Activated T-helper 9 cell treated with anti-CD3 and anti-CD28 coated beads, Interleukin-2, amount 50 U/mL, for 16 hours (primary cell): ENCODE data around the gene TDRD12.

Experiments used
- DNase-seq: peaks from one replicate; pipeline ENCODE4 v3.0.0-alpha.2; 2020; ENCODE audit warnings: low read depth

Gene TDRD12, protein sequence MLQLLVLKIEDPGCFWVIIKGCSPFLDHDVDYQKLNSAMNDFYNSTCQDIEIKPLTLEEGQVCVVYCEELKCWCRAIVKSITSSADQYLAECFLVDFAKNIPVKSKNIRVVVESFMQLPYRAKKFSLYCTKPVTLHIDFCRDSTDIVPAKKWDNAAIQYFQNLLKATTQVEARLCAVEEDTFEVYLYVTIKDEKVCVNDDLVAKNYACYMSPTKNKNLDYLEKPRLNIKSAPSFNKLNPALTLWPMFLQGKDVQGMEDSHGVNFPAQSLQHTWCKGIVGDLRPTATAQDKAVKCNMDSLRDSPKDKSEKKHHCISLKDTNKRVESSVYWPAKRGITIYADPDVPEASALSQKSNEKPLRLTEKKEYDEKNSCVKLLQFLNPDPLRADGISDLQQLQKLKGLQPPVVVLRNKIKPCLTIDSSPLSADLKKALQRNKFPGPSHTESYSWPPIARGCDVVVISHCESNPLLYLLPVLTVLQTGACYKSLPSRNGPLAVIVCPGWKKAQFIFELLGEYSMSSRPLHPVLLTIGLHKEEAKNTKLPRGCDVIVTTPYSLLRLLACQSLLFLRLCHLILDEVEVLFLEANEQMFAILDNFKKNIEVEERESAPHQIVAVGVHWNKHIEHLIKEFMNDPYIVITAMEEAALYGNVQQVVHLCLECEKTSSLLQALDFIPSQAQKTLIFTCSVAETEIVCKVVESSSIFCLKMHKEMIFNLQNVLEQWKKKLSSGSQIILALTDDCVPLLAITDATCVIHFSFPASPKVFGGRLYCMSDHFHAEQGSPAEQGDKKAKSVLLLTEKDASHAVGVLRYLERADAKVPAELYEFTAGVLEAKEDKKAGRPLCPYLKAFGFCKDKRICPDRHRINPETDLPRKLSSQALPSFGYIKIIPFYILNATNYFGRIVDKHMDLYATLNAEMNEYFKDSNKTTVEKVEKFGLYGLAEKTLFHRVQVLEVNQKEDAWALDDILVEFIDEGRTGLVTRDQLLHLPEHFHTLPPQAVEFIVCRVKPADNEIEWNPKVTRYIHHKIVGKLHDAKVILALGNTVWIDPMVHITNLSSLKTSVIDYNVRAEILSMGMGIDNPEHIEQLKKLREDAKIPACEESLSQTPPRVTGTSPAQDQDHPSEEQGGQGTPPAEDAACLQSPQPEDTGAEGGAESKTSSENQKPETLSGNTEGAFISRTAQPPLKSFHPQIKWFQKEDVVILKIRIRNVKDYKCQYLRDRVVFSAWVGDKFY (N-terminal part only)

DNA sequence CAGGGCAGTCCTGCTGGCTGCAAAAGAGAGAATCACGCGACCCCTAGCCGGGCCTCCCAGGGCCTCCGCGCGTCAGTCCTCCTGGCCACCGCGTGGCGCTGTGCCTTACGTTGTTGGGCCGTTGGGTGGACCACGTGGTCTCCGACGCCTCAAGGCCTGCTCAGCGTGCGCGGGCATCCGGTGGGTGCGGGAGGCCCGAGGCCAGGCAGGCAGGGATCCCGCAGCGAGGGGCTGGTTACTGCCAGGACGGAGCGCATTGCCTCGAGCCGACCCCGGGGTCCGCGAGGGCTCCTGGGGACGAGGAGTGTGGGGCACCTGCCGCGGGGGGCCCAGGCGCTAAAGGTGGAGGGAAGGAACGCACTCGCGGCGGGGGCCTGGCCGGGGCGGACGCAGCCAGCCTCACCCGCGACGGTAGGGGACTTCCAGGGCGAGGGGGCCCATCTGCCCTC is at the start of gene TDRD12:
Gene TDRD12 (plus strand): TSS at position 157 of the 449 bp plus-strand sequence. CDS start 306 bp downstream, outside the sequence.
- DNase-seq = no peak

DNA sequence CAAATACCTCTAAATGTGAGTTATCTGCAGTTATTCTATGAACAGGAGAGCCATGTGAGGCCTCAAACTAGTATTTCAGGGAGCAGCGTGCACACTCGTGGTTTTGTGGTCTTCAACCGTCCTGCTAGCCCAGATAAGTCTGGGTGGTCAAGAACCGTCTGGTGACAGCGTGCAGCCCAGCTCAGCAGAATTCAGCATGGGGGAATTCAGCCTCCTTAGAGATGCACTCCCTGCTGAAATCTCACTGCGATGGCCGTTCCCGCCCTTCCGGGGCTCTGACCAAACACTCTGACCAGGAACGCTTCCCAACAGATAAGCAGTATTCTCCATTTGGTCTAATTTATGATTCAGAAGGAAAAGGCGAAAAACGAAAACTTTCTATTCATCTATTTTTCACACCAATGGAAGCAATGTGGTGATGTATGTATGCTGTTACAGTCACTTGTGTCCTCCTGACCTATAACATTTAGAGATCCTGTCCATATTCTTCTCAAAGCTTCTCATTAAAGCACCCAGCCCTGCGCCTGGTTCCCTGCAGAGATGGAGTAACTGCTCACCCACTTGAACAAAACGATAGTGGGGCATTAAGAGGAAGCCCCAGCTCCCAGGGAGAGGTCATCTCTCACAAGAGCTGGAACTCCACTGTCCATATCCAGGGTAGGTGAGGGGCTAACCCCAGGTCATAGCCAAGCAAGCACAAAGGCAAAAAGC is 47.5 kb upstream of the TDRD12 start:
- DNase-seq = no peak

DNA sequence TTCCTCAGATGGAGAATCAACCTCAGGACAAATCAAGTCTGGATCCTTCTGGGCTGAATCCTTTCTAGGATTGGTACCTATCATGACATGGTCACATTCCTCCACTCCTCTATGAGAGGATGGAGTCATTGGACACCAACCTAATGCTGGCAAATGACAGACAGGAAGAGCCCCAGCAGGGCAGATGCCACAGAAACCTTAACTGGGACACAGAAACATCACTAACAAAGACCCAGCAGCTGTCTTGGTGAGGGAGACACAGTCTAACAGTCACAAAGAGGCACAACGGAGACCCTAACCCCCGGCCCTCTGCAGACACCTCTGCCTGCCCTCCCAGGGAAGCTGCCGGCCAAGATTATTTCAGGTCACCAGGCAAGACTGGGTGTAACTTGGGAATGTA is 46.7 kb upstream of the TDRD12 start:
- DNase-seq = no peak

DNA sequence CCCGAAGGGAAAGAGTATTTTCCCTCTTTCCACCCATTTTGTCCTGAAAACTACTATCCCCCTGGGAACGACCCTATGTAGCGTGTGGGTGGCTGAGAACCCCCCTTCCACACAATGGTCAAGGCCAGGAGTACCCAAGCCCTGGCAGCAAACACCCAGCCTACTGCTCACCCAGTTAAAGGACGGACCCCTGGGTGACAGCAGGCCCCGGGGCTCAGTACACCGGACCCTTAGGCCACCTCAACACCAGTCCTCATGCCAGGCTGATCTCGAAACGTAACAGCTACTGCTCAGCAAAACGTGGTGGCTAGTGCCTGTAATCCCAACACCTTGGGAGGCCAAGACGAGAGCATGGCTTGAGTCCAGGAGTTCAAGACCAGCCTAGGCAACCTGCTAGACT is 46.0 kb upstream of the TDRD12 start:
- no peak for DNase-seq

DNA sequence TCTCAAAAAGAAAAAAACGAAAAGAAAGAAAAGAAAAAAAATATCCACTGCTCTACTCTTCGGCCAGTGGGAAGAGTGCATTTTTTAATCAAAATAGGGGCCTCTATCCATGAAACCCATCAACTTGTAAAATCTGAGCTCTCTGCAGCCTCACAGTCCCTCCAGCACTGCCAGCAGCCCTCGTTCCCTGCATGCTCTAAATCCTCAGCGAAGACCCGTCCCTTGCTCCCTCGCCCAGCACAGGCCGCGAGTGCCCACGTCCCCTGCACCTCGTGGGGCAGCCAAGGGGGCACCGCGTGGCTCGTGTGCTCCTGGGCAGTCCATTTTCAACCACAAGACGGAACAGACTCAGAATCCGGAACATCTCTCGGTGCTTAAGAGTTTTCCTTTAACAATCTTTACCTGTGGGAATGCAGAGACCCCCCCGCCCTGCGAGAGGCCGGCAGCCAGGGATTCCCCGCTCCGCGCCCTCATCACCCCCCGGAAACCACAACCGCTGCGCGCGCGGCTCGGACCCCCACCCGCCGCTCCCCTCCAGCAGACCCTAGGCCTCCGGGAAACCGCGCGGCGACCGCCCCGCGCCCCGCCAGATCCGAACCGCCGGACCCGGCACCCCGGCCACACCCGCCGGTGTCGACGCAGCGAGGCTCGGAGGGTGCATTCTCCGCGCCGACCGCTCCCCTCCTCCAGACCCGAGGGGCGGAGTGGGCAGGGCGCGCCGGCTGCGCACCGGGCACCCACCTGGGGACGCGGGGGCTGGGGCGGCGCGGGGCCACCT is 45.2 kb upstream of the TDRD12 start:
- peak; percentile 12 for DNase-seq

DNA sequence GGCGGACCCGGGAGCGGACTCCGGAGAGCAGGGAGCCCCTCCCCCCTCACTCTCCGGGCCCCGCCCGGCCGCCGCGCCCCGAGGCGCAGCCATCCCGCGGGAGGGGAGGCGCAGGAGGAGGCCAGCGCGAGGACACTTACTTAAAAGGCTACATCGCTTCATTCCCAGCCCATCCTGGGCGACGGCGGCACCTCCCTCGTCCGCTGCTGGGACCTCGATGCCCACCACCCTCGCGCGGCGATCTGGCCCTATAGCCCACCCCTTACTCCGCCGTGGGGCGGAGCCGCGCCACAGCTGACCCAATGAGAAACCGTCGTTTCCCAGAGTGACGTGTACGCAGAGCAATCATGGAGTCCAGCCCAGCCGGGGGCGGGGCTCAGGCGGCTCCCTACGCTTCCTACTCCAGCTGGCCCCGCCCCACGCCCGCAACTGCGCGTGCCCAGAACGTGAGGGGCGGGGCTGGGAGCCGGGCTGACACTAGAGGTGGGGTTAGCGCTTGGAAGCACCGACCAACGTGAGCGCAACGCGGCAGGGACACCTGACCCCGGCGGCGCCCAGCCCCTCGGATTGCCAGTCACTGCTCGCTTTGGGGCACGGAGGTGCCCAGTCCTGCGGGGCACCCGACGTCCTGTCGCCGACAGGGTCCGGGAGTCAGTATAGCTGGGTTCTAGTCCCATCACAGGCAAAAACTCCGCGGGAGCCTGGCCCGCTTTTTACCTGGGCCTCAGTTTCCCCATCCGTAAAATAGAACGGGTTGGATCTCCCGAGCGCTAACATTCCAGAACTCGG is 44.4 kb upstream of the TDRD12 start, which contains the start of gene ANKRD27:
Gene ANKRD27 (minus strand): TSS at position 250 of the 789 bp plus-strand sequence. CDS start 16,165 bp downstream, outside the sequence.
- DNase-seq = peak; percentile 97

DNA sequence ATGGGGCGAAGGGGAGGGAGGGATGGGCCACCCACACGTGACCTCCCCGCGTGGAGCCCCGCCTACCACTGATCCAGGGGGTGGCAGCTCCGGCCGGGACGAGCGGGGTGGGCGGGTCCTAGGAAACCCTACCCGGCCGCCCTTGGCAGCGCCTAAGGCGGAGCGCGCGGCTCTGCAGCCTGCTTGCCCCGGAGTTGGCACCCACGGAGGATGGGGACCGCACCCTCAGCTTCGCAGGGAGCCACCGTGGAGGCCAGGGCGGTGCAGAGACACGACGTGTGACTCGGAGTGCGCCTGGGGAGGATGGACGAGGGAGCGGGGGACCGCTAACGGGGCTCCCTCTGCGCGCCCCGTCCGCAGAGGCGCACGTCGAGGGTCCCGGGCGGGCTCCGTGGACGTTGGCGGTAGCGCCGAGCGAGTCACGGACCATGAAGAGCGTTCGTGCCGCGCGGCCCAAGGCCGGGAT is 43.8 kb upstream of the TDRD12 start, which contains the start of gene RGS9BP:
Gene RGS9BP (plus strand): TSS at position 129 of the 466 bp plus-strand sequence. CDS start 416 bp downstream, outside the sequence.
- DNase-seq = peak; percentile 47

DNA sequence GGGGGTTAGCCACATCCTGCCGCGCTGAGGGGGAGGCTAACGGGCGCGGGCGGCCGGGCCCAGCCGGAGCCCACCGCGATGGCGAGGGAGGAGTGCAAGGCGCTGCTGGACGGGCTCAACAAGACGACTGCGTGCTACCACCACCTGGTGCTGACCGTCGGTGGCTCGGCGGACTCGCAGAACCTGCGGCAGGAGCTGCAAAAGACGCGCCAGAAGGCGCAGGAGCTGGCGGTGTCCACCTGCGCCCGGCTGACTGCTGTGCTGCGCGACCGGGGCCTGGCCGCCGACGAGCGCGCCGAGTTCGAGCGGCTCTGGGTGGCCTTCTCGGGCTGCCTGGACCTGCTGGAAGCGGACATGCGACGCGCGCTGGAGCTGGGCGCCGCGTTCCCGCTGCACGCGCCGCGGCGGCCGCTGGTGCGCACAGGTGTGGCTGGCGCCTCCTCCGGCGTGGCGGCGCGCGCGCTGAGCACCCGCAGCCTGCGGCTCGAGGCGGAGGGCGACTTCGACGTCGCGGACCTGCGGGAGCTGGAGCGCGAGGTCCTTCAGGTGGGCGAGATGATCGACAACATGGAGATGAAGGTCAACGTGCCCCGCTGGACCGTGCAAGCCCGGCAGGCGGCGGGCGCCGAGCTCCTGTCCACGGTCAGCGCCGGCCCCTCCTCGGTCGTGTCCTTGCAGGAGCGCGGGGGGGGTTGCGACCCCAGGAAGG is 43.2 kb upstream of the TDRD12 start:
- no peak for DNase-seq

DNA sequence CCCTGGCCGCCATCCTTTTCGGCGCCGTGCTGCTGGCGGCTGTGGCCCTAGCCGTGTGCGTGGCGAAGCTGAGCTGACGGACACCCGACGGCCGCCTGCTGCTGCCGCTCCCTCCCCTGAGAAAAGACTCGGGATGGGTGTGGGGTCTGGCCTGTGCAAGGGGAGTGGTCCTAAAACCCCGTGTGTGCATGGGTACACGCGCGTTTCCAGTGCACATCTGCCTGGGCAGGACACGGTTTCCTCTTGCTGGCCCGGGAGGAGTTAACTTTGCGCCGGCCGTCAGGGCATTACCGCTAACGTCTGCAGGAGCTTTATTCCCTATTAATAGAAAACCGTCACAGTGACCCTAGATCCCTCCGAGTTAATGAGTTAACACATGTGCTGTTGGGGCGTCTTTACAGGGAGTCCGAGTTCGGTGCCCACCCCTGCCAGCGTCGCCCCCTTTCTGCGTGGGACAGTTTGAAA is 42.6 kb upstream of the TDRD12 start:
- no peak for DNase-seq

DNA sequence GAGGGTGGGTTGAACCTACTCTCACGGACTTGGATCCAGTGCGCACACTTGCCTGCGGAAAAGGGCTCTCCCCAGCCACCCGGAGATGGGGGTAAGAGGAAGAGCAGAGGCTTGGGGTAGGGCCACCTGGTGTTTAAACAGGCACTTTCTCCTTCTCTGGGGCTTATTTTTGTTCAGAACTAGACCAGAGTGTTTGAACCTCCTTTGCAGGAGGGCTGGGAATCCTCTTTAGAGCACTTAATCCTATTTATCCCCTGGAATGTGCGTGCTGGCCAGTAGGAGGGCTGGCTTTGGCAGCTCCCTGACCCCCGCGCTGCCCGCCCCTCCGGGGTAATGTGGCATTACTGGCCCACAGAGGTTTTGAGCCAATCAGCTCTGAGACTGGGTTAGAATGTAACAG is 41.9 kb upstream of the TDRD12 start:
- DNase-seq = no peak

DNA sequence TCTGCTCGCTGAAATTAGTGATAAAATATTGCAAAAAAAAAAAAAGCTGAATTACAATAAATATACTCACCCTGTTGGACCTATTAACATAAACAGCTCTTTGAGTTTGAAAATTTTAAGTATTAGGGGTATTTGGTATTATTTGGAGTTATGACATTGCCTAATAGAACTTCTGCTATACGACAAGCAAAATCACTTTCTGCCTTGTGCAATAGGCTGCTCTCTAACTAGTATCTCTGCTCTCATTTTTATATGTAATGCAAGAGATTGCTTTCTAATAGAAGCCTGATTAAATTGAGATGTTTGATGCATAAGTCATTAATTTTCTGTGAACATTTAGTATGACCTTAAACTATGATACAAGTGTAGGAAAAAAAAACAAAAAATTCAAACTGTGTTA is 38.6 kb upstream of the TDRD12 start:
- no peak for DNase-seq

DNA sequence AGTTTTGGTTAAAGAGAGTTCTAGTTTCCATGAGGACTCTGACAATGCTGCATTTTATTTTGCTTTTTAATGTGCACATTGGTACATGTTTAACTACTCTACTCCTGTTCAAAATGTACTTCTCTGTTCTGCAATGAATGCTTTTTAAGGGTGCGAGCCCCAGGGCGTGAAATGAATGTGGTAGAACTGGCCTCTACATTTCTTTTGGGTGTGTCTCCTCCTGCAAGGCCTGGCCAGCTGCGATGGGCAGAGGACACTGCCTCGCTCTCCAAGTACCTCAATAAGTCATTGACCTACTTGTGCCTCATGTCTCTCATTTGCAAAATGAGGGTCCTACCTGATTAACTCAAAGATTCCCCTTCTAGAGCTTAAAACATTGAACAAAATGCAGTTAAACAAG is 37.2 kb upstream of the TDRD12 start:
- DNase-seq = no peak

DNA sequence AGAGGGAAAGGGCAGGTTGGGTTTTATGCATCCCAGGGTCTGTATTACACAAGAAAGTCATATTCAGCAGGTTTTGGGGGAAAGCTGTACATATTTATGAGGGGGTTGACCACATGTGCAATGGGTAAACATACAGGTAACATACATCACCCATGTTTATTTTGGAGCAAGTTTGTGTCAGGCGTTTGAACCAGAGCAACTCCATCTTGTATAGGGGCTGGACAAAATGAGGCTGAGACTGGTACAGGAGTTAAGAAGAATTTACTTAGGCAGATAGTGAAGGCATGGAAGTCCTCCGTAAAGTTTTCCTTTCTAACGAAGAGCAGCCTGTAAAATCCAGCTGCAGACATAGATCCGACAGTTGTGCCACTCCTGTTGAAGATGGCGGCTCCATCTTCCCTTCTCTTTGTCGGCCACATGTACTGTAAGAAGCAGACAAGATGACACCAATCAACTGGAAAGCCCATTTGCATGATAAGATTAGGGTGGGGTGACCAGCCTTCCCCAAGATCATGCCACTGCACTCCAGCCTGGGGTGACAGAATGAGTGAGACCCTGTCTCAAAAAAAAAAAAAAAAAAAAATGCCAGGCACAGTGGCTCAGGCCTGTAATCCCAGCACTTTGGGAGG is 32.6 kb upstream of the TDRD12 start:
- no peak for DNase-seq

DNA sequence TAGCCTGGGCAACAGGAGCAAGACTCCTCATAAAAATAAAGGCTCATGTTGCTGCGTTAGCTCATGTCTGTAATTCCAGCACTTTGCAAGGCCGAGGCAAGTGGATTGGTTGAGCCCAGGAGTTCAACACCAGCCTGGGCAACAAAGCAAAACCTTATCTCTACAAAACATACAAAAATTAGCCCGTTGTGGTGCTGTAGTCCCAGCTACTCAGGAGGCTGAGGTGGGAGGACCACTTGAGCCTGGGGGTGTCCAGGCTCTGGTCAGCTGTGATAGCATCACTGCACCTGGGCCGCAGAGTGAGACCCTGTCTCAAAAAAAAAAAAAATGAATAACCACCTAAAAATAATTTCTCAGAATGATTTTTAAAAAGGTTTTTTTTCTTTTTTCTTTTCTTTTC is 31.9 kb upstream of the TDRD12 start:
- no peak for DNase-seq

DNA sequence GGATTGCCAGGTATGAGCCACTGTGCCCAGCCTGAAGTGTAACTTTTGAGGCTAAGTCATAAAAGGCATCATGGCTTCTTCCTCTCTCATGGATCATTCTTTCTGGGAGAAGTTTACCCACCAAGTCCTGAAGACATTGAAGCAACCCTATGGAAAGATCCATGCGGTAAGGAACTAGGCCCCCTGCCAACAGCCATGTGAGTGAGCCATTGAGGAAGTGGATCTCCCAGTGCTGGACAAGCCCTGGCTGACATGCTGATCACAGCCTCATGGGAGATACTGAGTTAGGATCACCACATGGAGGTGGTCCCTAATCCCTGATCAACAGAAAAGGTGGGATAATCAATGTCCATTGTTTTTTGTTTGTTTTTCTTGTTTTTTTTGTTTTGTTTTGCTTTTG is 31.3 kb upstream of the TDRD12 start:
- no peak for DNase-seq

DNA sequence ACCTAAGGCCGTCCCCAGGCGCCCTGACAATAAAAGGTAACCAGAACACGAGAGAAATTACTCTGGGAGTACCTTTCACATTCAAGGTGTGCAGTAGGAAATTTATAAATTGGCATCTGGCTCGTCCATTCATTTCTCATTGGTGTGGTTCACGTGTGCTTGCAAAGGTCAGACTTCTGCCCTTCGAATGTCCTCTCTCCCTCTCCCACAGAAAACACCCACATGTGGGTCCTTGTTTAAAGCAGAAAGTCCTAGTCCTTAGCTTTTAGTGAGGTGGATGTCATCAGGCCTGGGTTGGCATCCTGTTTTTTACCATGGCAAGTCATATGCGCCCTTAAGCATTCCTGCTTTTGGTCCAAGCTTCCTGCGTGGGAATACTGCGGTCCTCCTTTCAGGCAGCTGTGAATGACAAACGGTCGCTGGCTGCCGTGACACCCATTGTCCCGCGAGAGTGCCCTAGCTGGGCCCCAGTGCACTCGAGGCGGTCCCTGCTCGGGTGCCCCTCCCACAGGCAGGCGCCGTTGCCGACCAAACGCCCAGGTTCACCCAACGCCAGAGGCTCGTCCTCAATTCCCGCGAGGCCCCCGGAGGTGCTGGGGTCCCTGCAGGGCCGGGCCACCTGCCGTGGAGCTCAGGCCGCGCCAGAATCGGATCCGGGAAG is 28.1 kb upstream of the TDRD12 start, which contains the start of gene NUDT19:
Gene NUDT19 (plus strand): TSS at position 531 of the 661 bp plus-strand sequence. CDS start 140 bp downstream, outside the sequence.
- DNase-seq = peak; percentile 66

DNA sequence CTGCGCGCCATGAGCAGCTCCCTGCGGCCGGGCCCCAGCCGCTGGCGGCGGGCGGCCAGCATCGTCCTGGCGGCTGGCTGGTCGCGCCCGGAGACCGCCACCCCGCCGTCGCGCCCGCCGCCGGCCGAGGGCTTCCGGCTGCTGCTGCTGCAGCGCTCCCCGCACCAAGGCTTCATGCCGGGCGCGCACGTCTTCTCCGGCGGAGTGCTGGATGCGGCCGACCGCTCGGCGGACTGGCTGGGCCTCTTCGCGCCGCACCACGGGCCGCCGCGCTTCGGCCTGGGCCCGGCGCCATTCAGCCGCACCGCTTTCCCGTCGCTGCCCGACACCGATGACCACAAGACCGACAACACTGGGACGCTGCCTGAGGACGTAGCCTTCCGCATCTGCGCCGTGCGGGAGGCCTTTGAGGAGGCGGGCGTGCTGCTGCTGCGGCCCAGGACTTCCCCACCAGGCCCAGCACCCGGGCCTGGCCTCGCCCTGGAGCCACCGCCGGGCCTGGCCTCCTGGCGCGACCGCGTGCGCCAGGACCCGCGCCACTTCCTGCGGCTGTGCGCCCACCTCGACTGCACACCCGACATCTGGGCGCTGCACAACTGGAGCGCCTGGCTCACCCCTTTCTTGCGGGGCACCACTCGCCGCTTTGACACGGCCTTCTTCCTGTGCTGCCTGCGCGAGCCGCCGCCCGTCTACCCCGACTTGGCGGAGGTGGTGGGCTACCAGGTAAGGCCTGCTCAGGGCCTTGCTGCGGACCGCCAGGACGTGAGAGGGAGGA is 27.4 kb upstream of the TDRD12 start:
- DNase-seq = peak; percentile 39
